Measurements from ENCODE around the gene ADCY2. TPM values are rescaled to one million over a fixed set of nuclear protein-coding genes. Genes with fewer than 3 reads are reported as not detected.

ADCY2 gene
- total RNA-seq, 4 donors from 2014 or later = 5.7 to 18.5 (median 7.8) TPM

DNA sequence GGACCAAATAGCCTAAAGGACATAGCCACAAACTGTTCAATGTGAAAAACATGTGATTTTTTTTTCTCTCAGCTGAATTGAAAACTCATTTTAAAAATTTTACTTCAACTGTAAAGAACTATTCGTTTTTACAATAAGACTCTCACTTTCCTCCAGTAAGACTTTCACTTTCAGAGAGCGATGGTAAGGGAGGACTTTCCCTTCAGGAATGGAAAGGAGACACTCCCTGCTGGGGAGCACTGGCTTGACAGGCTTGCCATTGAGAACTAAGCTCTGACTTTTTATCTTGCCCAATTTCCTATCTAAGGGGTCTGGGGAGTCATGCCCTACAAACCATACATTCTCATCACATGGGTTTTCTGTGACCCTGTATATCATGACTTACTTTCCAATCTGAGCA is 268.3 kb downstream of the ADCY2 start:
- TF ChIP-seq CTCF (IDR thresholded peaks at IDR 0.05; ENCODE audit: low read depth) = no peak

- TF ChIP-seq CTCF (IDR thresholded peaks at IDR 0.05; ENCODE audit: low read depth) = no peak
These were observed 271.4 kb downstream of the ADCY2 start for GRCh38 chr5:7667216-7667767.

GRCh38 chr5:7668161-7668560 is 272.2 kb downstream of the ADCY2 start:
- no peak for TF ChIP-seq CTCF (IDR thresholded peaks at IDR 0.05; ENCODE audit: low read depth)

DNA sequence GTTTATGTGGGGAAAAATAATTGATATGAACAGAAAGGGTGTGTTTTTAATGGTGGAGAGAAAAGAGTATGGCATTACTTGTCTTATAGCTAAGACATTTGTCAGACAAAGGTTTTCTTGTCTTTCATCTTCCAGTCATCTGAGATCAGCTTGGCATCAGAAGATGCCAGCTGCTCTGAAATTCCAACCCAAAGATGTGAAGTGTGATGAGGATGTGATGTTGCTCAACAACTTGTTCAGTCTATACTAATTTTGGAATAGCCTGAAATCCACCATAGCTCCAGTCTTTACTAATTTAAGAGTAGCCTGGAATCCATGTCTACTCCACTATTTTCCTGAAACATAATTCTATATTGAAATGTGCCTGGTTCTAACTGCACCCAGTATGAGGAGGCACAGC is 272.7 kb downstream of the ADCY2 start:
- TF ChIP-seq CTCF (IDR thresholded peaks at IDR 0.05; ENCODE audit: low read depth) = no peak

DNA sequence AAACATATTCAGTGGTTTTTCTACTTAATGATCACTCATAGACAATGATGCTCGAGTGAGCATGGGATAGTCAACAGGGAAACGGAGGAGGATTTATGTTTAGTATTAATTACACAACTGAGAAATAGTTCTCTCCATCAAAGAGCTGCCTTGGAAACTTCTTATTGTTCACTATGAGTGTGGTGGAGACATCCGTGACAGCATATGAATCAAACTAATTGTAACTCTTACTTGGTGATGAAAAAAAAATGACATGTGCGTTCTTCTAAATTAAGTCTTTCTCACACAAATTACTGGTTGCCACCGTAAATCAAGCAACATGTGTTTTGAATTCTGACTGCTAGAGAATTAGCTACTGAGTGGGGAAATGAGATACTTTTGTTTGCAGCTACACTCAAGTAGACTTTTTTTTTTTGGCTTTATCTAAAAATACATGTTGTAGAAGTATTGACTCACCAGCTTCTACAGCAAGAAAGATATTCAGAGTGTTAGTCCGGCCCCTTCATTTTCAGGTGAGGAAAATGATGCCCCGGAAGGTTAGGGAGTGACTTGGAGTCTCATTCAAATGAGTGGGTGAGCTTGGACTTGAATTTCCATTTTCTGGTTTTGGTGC is 275.5 kb downstream of the ADCY2 start:
- no peak for TF ChIP-seq CTCF (IDR thresholded peaks at IDR 0.05; ENCODE audit: low read depth)

- TF ChIP-seq CTCF (IDR thresholded peaks at IDR 0.05; ENCODE audit: low read depth) = no peak
These were observed 277.7 kb downstream of the ADCY2 start for GRCh38 chr5:7673658-7674057.

- no peak for TF ChIP-seq CTCF (IDR thresholded peaks at IDR 0.05; ENCODE audit: low read depth)
These were observed 280.5 kb downstream of the ADCY2 start for GRCh38 chr5:7676455-7676854.
